Nucleus accumbens (tissue), 56 donors: ENCODE measurements around the gene DTNB.

Source experiments
- DNase-seq, 56 donors: peaks; one replicate each; lab custom pipeline; 2025; lab: John Stamatoyannopoulos, UW

The DTNB gene

GRCh38 chr2:25377822-25378421 is 295.5 kb downstream of the DTNB start:
- DNase-seq, result no peak

DNA sequence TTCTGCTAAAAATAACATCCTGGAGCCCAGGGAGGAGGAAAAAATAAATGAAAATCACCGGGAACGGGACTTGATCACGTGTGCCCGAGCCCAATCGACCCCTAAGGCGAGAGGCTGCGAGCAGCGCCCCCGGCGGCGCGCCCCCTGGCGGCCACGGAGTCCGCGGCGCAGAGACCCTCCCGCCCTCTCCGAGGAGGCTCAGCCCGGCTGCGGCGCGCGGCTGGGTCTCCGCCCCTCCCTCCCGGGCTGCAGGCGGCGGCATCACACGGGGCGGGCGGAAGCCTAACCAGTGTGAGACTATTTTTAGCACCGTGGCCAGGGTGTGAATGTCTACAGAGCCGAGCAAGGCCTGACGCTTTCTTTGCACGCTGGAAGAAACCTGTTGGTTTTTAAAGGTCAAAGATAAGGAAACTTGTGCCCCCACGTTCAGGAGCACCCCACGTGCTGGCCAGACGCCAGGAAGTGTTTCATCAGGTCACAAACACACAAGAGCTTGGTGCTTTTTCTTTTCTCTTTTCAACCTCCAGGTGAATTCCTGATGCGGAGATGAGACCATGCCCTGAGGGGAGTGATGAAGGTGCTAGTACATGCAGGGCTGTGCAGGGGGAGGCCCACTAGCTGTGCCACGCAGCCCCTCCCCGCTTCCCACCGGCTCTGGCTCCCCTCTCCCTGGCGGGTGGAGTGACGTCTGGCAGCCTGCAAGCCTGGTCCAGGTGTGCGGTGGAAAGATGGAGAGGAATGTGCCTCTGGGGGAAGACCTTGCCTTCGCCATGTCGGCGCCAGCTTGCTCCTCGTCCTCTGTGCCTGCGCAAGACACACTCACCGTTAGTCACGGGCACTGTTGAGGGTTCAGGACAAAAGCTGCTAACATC is 296.4 kb downstream of the DTNB start:
- DNase-seq, result peak in 54 of 56 donors; percentile 19 to 90 (median 71)

- no peak for DNase-seq
These were observed 297.3 kb downstream of the DTNB start for GRCh38 chr2:25375989-25376545.

GRCh38 chr2:25375371-25375988 is 297.9 kb downstream of the DTNB start:
- peak in 5 of 56 donors; percentile 20 to 46 (median 24) for DNase-seq

GRCh38 chr2:25374827-25375226 is 298.6 kb downstream of the DTNB start:
- no peak for DNase-seq

DNA sequence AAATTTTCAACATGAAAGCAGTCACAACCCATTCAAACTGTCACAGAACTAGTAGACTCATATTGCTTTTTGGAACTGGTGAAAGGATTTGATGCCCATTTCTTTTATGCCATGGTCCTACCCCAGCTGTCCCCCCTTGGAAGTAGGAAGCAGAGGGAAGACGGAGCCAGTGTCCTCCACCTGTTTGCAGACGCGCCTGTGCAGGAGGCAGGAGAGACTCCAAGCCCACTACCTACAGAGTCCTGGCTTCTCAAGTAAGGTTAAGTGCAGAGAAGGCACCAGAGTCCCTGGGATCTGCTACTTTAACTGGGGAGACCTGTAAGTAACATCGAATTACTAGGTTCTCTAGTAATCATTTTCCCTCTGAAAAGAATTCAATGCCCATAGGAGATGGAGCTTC is 299.0 kb downstream of the DTNB start:
- no peak for DNase-seq

- peak in 1 of 56 donors; percentile 45 for DNase-seq
These were observed 300.0 kb downstream of the DTNB start for GRCh38 chr2:25373269-25373981.

DNA sequence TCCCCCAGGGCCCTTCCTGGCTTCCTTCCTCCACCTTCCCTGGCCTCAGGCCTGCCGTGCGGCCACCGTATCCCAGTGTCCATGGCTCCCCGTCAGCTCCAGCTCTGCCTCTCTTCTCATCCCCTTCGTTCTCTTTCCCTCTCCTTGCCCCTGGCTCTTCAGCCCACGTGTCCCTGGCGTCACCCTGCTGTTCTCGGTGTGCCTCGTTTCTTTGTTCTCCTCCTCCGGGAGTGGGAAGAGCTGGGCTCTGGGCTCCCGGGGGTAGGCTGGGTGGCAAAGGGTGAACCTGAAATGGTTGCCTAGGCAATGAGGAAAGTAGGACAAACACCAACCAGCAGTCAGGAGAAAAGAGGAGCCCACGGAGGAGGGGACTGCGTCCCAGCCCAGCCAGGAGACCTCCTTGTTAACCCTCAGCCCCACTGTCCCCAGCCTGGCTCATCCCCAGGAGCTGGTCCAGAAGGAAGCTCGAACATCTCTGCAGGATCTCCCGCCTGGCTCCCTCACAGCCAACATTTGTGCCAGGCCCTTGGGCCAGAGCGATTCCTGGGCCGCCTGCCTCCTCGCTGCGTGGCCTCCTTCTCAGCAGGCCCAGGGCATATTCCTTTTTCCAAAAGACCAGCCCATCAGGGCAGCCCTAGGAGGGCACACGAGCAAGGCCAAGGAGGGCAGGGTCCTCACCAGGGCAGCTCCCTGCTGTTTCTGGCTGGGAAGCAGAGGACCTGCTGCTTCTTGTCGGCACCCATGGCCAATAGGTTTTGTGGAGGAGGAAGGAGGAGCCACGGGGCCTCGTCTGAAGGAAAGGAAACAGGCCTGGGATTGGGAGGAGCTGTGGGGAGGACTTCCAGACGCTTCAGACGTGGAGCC is 300.7 kb downstream of the DTNB start:
- peak in 40 of 56 donors; percentile 24 to 84 (median 54) for DNase-seq

GRCh38 chr2:25371253-25372241 is 301.8 kb downstream of the DTNB start:
- DNase-seq, result no peak

DNA sequence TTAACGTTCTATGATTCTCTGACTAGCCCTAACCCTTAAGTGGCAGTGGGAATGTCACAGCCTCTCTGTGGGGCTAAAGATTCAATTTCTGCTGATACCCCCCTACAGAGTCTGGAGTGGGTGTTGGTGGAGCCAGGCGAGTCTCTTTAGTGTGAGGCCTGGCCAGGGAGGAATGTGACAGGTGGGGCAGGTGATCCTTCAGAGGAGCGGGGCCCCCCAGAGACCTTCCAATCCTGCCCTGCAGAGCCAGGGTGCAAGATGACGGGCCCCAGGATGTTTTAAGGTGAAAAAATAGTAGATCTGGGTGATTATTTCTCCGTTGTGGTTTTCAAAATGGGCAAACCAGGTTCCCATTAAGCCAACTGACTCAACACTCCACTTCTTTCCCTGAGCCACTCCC is 303.5 kb downstream of the DTNB start:
- DNase-seq, result no peak

GRCh38 chr2:25369439-25369838 is 303.9 kb downstream of the DTNB start:
- DNase-seq, result no peak

DNA sequence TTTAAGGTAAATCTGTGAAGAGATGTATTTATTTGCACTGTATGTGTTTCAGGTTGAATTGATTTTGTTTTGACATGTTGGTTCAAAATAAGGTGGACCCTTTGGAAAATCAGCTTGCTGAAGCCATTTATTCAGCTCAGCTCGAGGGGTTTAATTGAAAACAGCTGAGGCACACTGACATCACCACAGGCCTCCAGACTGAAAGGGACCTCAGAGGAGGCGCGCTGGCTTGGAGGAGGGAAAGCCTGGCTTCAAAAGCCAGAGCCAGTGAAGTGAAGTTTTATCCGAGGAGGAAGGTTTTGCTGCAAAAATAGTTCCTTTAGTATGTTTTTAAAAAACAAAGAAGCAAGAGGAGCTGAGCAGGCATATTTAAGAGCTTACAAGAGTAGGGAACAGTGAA is 304.7 kb downstream of the DTNB start:
- peak in 4 of 56 donors; percentile 18 to 35 (median 24) for DNase-seq

DNA sequence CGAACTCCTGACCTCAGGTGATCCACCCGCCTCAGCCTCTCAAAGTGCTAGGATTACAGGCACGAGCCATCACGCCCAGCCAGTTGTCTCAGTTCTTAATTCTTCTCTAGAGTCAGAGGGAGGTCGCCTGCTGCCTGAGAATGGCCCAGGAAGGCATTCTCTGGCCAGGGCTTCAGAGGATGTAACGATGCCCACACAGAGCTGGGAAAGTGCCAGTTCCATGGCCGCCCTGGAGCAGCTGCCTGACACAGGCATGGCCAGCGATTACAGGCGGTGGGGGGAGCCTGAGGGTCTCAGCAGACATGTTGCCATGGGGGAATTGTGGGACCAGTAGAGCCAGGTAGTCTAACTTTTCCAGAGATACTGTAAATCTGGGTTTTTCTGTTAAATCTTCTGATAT is 306.1 kb downstream of the DTNB start:
- DNase-seq, result peak in 1 of 56 donors; percentile 14

DNA sequence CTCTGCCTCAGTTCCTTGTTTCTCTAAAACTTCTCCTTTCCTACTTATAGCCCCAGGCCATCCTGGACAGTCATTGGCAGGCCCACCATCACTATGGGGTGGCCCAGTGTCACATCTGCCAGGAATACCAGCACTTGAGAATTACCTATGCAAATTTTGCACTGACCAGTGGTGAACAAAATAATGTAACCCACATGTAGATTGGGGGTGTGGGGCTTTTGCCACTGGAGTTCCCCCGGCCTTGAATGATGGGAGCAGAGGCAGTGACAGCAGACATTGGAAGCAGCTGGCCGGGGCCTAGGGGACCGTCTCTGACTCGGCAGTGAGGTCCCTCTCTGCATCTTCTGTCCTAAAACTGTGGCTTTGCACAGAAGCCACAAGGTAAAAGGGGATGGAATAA is 306.7 kb downstream of the DTNB start:
- no peak for DNase-seq

- no peak for DNase-seq
These were observed 308.1 kb downstream of the DTNB start for GRCh38 chr2:25365241-25365640.

DNA sequence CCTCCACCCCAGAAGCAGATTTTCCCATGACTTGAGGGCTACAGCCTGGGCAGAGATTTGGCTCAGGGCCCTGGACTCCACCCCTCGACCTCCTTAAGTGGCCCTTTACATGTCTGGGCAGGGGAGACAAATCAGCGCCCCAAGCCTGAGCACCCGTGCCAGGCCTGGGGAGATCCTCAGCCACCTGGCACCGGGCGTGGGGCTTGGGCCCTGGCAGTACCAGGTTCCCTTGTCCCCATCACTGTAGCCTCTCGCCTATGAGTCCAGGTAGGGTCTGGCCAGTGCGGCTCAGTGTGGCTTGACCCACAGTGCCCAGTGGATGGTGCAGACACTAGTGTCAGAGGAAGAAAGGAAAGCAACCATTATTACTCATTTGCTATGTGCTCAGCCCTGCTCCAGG is 309.6 kb downstream of the DTNB start:
- DNase-seq, result no peak

- DNase-seq, result peak in 12 of 56 donors; percentile 17 to 38 (median 29)
These were observed 310.8 kb downstream of the DTNB start for GRCh38 chr2:25362434-25363145.

GRCh38 chr2:25362049-25362433 is 311.3 kb downstream of the DTNB start:
- DNase-seq, result peak; percentile 55 to 97 (median 88)
